NT2/D1 (cell line): Measurements from ENCODE around the gene GNAI3.

ENCODE experiments used
- SUZ12 ChIP-seq: IDR thresholded peaks from 2 replicates; pipeline ENCODE4 v1.6.1; 2011; ENCODE audit not compliant: insufficient read length, insufficient read depth; ENCODE audit errors: extremely low read depth
- YY1 ChIP-seq: IDR thresholded peaks from 2 replicates; pipeline ENCODE4 v1.6.1; 2011; ENCODE audit not compliant: insufficient read length, insufficient read depth
- ZNF274 ChIP-seq: IDR thresholded peaks from 2 replicates; pipeline ENCODE4 v1.6.1; 2011; ENCODE audit warnings: mild to moderate bottlenecking, low read depth, low read length

DNA sequence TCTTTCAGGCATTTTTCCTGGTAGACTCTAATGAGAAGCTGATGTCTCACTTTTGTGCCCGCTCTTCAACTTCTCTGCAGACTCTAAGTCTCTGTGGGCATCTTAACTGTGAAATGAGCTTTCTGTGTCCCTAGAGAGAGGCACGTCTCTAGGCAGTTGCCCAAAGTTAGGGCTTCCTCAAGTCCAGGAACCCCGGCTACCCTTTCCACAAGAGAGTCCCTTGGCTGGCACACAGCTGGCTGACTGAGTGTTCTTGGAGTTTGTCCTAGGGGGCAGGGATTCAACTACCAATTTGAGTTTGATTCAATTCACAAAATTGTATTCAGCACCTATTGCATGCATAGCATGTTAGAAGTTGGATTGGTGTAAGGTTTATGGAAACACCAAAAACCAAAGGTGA lies 7.3 kb upstream of the GNAI3 start:
- TF ChIP-seq SUZ12, result no peak
- no peak for TF ChIP-seq YY1
- TF ChIP-seq ZNF274, result no peak
